Ovary (tissue), 9 donors: ENCODE data around the gene DIS3L2. TPM values are rescaled to one million over a fixed set of nuclear protein-coding genes. Genes with fewer than 3 reads are reported as not detected.

Experiments
- DNase-seq, 5 donors: peaks; one replicate each; pipeline ENCODE4 v3.0.0-alpha.2; 2019 to 2020
- H3K27ac ChIP-seq, 2 donors: fragments of 200-600 bp; one replicate each; pipeline versions ENCODE4 v1.5.1 to v1.8.0; 2019 to 2022
- H3K27me3 ChIP-seq: fragments of 200-600 bp; one replicate; pipeline ENCODE4 v1.8.0; 2022
- H3K36me3 ChIP-seq: fragments of 200-600 bp; sonication (generic); one replicate; pipeline ENCODE4 v1.5.1; 2019
- H3K4me1 ChIP-seq: one replicate; pipeline ENCODE4 v1.8.1; 2013; ENCODE audit warnings: mild to moderate bottlenecking, moderate library complexity; ENCODE audit not compliant: insufficient read depth
- H3K4me3 ChIP-seq: fragments of 200-600 bp; sonication (generic); one replicate; pipeline ENCODE4 v1.5.1; 2017
- H3K9me3 ChIP-seq, 2 donors: fragments of 200-600 bp in 1 of 2; sonication (generic) in 1 of 2; one replicate each; pipeline versions ENCODE4 v1.5.1 to v1.8.1; 2013 to 2019; ENCODE audit warnings: mild to moderate bottlenecking in 1 of 2, moderate library complexity in 1 of 2
- CTCF ChIP-seq, 3 donors: fragments of 450-650 bp in 2 of 3; fragments of 200-600 bp in 1 of 3; IDR thresholded peaks; one replicate each; pipeline versions ENCODE4 v1.5.1 to v1.8.0; 2016 to 2022; ENCODE audit warnings: antibody characterized with exemption in 3 of 3, mild to moderate bottlenecking in 1 of 3
- EP300 ChIP-seq: sonication (generic); formaldehyde crosslinking; IDR thresholded peaks from one replicate; pipeline ENCODE4 v1.6.1; 2017; ENCODE audit warnings: antibody characterized with exemption
- POLR2A ChIP-seq: fragments of 450-650 bp; IDR thresholded peaks from one replicate; pipeline ENCODE4 v1.6.1; 2017; ENCODE audit warnings: antibody characterized with exemption, mild to moderate bottlenecking, moderate library complexity
- WGBS, 3 donors: extraction: QIAGEN DNeasy Blood & Tissue Kit in 1 of 3; methylation state at CpG; one replicate each; pipeline versions ENCODE4 v1.1.5 to v1.1.7; 2013 to 2017; 5-methylcytosine and 5-hydroxymethylcytosine counted together
- intact Hi-C, 4 donors: fragments of 100-400 bp; cut with DNase I; formaldehyde crosslinking; loops; one replicate each; pipeline versions ENCODE4 v1.11.0 to v1.15.1; 2022 to 2023
- polyA plus RNA-seq, 2 donors: library from polyadenylated mRNA; stranded (reverse); fragments of 200-250 nt in 1 of 2; fragments of 350-450 nt in 1 of 2; fragmentation: Illumina TruSeq in 1 of 2; extraction: RNeasy Lipid Tissue Mini Kit (QIAGEN cat#74804) in 1 of 2; gene quantifications; one replicate each; pipeline ENCODE4 v1.2.3, GENCODE V29; 2013 to 2014
- total RNA-seq, 7 donors: library from RNA; depleted of rRNA in 2 of 7; stranded (reverse); fragments of >200 nt in 2 of 7; fragmentation: NEBNext Ultra II Directional in 3 of 7; extraction: Animal tissue kit (Norgen Biotek cat#: 25700) in 3 of 7; gene quantifications; one replicate each; pipeline versions ENCODE4 v1.1.0 to v1.2.4, GENCODE V29; 2016 to 2023
- donor health status: DM: no; HTN: no; CAD: no; lungs with moderate emphysema.
- donor health status: DM: no; HTN: no; CAD: no.
- donor health status: Bipolar disorder and iron deficiency.
- donor health status: DM: yes; HTN: yes; CAD: no.
- donor health status: DM: no; HTN: no; CAD: no.
- donor health status: DM: yes; HTN: yes; CAD: no.

The DIS3L2 gene
- total and polyA plus RNA-seq, 9 donors: 18.2 to 52.0 (median 32.8) TPM

GRCh38 chr2:231918501-231919330 lies 42.8 kb upstream of the DIS3L2 start:
- peak in 1 of 5 donors; percentile 5 for DNase-seq
- TF ChIP-seq CTCF (IDR thresholded peaks at IDR 0.05) (no peak), POLR2A (no peak), EP300 (no peak)
- Histone ChIP-seq H3K4me1 (no peaks in the 10 kb centered on the region), H3K27me3 (no peaks in the 10 kb centered on the region), H3K9me3 (no peaks in the 10 kb centered on the region), H3K27ac (no peak overlapping the region), H3K36me3 (no peaks in the 10 kb centered on the region), H3K4me3 (no peak overlapping the region)
- intact Hi-C loops: no loop called here
- 93 to 97% (median 94%) methylated on average over 19 to 21 of the region's 21 CpGs for WGBS, 3 donors

- Histone ChIP-seq H3K4me3 (no peak overlapping the region), H3K27me3 (no peaks in the 10 kb centered on the region), H3K36me3 (no peaks in the 10 kb centered on the region), H3K9me3 (no peaks in the 10 kb centered on the region), H3K27ac (no peak overlapping the region), H3K4me1 (no peaks in the 10 kb centered on the region)
- DNase-seq: peak in 1 of 5 donors; percentile 17
- intact Hi-C loops: loop anchor here (5.0 to 10.0 kb wide), 2 partner anchors 603 to 605 kb away; partner anchors contain the start of genes PRSS56 (in 4 of the 4) and CHRND (in 2 of the 4)
- no peak for TF ChIP-seq EP300
- no peak for TF ChIP-seq POLR2A
- TF ChIP-seq CTCF (IDR thresholded peaks at IDR 0.05): no peak
- WGBS, 3 donors: 86 to 90% (median 89%) methylated on average over 15 of the region's 15 CpGs
These were observed 42.0 kb upstream of the DIS3L2 start for GRCh38 chr2:231919341-231920035.

GRCh38 chr2:231920366-231920765 lies 41.1 kb upstream of the DIS3L2 start:
- DNase-seq: no peak
- Histone ChIP-seq H3K4me1 (no peaks in the 10 kb centered on the region), H3K4me3 (no peak overlapping the region), H3K36me3 (no peaks in the 10 kb centered on the region), H3K27me3 (no peaks in the 10 kb centered on the region), H3K27ac (no peak overlapping the region), H3K9me3 (no peaks in the 10 kb centered on the region)
- intact Hi-C loops: loop anchor here (5.0 to 10.0 kb wide), 2 partner anchors 602 to 604 kb away; partner anchors contain the start of genes PRSS56 (in 4 of the 4) and CHRND (in 2 of the 4)
- TF ChIP-seq CTCF (IDR thresholded peaks at IDR 0.05) (no peak), POLR2A (no peak), EP300 (no peak)
- 86 to 90% (median 88%) methylated on average over 3 of the region's 3 CpGs for WGBS, 3 donors

GRCh38 chr2:231920795-231921194 lies 40.7 kb upstream of the DIS3L2 start:
- H3K9me3 ChIP-seq: no peaks in the 10 kb centered on the region
- H3K4me3 ChIP-seq: no peak overlapping the region
- no peak for DNase-seq
- TF ChIP-seq POLR2A (no peak), EP300 (no peak), CTCF (IDR thresholded peaks at IDR 0.05) (no peak)
- intact Hi-C loops: loop anchor here (5.0 to 10.0 kb wide), 2 partner anchors 602 to 604 kb away; partner anchors contain the start of genes PRSS56 (in 4 of the 4) and CHRND (in 2 of the 4)
- H3K4me1 ChIP-seq: peaks cover 3% of the 10 kb centered on the region
- no peaks in the 10 kb centered on the region for H3K36me3 ChIP-seq
- no peak overlapping the region for H3K27ac ChIP-seq
- 81 to 85% (median 84%) methylated on average over 5 of the region's 5 CpGs for WGBS, 3 donors
- no peaks in the 10 kb centered on the region for H3K27me3 ChIP-seq
